Brain microvascular endothelial cell (primary cell): ENCODE measurements around the gene DENND1A.

Experiments used
- DNase-seq: peaks from one replicate; pipeline ENCODE4 v3.0.0-alpha.2; 2020
- H3K27ac ChIP-seq: fragments of 250-450 bp; sonication (Bioruptor Pico); 2 replicates; pipeline ENCODE4 v1.5.1; 2020; ENCODE audit warnings: mild to moderate bottlenecking, moderate library complexity
- H3K27me3 ChIP-seq: fragments of 250-450 bp; sonication (Bioruptor Pico); replicated peaks from 2 replicates; pipeline ENCODE4 v1.5.1; 2020; ENCODE audit warnings: mild to moderate bottlenecking
- H3K36me3 ChIP-seq: fragments of 250-450 bp; sonication (Bioruptor Pico); replicated peaks from 2 replicates; pipeline ENCODE4 v1.5.1; 2020; ENCODE audit warnings: mild to moderate bottlenecking
- H3K4me3 ChIP-seq: 2 replicates; pipeline ENCODE4 v1.5.1; 2011; ENCODE audit warnings: low read depth, mild to moderate bottlenecking, control low read depth, low read length, moderate library complexity
- in situ Hi-C: cut with HindIII; loops from 2 replicates; pipeline ENCODE4 v1.10.0; 2017; ENCODE audit warnings: low sequenced_read_pairs, low pct_ligation_motif_present
- TF ChIP-seq, protein P1 (sequence below): IDR thresholded peaks from 2 replicates; pipeline ENCODE4 v1.5.1; 2011; ENCODE audit warnings: low read depth, mild to moderate bottlenecking, moderate library complexity, low read length, control low read depth, inconsistent platforms; ENCODE audit errors: missing control alignments

Gene DENND1A

GRCh38 chr9:123589361-123590239, 340.3 kb downstream of the DENND1A start:
- TF ChIP-seq, protein P1, sequence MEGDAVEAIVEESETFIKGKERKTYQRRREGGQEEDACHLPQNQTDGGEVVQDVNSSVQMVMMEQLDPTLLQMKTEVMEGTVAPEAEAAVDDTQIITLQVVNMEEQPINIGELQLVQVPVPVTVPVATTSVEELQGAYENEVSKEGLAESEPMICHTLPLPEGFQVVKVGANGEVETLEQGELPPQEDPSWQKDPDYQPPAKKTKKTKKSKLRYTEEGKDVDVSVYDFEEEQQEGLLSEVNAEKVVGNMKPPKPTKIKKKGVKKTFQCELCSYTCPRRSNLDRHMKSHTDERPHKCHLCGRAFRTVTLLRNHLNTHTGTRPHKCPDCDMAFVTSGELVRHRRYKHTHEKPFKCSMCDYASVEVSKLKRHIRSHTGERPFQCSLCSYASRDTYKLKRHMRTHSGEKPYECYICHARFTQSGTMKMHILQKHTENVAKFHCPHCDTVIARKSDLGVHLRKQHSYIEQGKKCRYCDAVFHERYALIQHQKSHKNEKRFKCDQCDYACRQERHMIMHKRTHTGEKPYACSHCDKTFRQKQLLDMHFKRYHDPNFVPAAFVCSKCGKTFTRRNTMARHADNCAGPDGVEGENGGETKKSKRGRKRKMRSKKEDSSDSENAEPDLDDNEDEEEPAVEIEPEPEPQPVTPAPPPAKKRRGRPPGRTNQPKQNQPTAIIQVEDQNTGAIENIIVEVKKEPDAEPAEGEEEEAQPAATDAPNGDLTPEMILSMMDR = no peak
- H3K36me3 ChIP-seq = no peaks in the 10 kb centered on the region
- in situ Hi-C loops = no loop called here
- H3K27me3 ChIP-seq = no peaks in the 10 kb centered on the region
- no peak for DNase-seq
- no peak overlapping the region for H3K4me3 ChIP-seq
- no peak overlapping the region for H3K27ac ChIP-seq

DNA sequence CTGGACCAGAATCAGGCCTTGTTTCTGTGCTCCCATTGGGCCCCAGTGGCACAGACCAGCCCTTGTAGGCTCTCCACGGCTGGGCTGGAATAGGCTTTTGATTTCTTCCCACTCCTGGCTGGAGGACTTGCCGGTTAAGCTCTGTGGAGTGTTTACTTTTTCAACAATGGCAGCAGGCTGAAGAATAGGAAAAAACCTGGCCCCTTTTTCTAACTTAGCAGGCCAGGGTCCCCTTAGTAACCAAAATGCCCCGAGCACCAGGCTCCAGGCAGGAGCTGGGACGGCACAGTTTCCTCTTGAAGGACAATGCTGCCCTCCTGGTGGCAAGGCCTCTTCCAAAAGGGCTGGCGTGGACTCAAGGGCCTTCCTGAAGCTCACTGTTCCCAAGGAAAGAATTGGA, 343.7 kb downstream of the DENND1A start:
- Histone ChIP-seq H3K27ac (no peak overlapping the region), H3K4me3 (no peak overlapping the region), H3K36me3 (no peaks in the 10 kb centered on the region), H3K27me3 (no peaks in the 10 kb centered on the region)
- TF ChIP-seq, protein P1 = no peak
- DNase-seq = no peak
- in situ Hi-C loops = no loop called here

DNA sequence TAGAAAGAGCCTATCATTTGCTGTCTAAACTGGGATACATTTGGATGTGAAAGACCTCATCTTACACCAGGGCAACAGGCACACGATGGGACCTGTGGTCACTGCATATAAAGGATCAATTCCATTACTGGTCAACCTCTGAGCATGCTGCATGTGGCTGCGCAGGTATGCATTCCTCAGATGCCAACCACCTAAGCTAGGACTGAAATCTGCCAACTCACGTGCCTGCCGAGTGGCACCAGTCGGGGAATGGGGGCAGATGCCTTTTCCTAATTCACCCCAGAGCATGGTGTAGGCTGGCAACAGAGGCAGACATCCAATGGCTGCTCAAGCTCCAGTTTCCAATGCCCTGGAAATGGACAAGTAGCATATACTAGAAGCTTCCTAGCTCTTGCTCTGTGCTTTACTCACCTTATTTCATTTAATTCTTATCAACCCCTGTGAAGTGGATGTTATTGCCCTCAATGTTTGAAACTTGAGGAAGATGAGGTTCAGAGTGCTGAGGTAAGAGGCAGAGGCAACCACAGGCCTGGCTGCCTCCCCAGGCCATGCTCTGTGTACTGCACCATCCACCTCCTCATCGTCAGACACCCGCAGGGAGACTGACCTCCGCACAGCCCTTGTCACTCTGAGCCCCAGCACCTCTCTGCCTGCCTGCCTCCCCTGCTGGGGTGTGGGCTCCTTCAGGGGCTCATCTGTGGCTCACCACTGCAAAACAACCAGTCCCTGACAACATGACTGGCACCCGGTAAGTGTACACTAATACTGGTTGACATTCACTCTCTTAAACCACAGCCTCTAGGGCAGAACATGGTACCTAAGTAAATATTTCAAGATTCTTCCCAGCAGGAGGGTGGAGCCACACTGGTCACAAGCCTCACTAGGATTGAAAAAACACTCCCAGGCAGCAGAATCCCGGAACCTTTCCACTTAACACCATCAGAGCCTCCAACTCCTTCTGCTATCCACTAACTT, 345.4 kb downstream of the DENND1A start:
- in situ Hi-C loops = no loop called here
- TF ChIP-seq, protein P1 = no peak
- no peak overlapping the region for H3K27ac ChIP-seq

DNA sequence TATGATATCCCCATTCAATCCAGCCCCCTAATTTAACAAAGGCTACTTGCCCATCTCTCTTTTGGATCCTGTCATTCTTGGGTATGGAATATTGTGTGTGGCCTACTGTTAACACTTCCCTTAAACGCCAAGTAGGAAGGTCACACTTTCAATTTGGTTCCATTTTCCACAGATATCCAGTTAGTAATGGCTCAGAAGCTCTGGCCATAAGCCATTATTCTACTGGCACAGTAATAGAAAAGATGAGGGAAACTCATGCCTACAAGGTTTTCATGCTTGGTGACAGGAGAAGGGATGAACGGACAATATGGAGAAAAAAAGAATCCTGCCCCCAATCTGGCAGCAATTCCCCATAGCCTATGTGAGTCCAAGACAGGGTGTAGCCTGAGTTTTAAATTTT, 346.3 kb downstream of the DENND1A start:
- TF ChIP-seq, protein P1 = no peak
- H3K4me3 ChIP-seq = no peak overlapping the region
- no peak overlapping the region for H3K27ac ChIP-seq
- H3K27me3 ChIP-seq = no peaks in the 10 kb centered on the region
- H3K36me3 ChIP-seq = no peaks in the 10 kb centered on the region
- in situ Hi-C loops = no loop called here
- DNase-seq = no peak

More for the DNA sequence above, 345.4 kb downstream of the DENND1A start:
- DNase-seq = no peak
- H3K36me3 ChIP-seq = no peaks in the 10 kb centered on the region
- H3K4me3 ChIP-seq = no peak overlapping the region
- no peaks in the 10 kb centered on the region for H3K27me3 ChIP-seq

- DNase-seq = no peak
- Histone ChIP-seq H3K36me3 (no peaks in the 10 kb centered on the region), H3K27me3 (no peaks in the 10 kb centered on the region), H3K27ac (no peak overlapping the region), H3K4me3 (no peak overlapping the region)
- in situ Hi-C loops = no loop called here
- TF ChIP-seq, protein P1 = no peak
These were observed 358.7 kb downstream of the DENND1A start for GRCh38 chr9:123571240-123571639.
